GM23338 (cell line): ENCODE measurements around the gene FCHSD2. TPM values are rescaled to one million over a fixed set of nuclear protein-coding genes. Genes with fewer than 3 reads are reported as not detected.

ENCODE experiments used
- ATAC-seq: fragments of 200-7000 bp; cut with Tn5 transposase; 3 replicates; pipeline ENCODE4 v1.9.1; 2020
- DNase-seq: peaks from one replicate; pipeline ENCODE4 v3.0.0-alpha.2; 2015; ENCODE audit warnings: low spot score
- H2AFZ ChIP-seq: fragments of 200-600 bp; sonication (generic); 2 replicates; pipeline ENCODE4 v1.8.0; 2016; ENCODE audit warnings: antibody characterized with exemption, mild to moderate bottlenecking, moderate library complexity
- H3F3A ChIP-seq: fragments of 200-600 bp; sonication (generic); replicated peaks from 2 replicates; pipeline ENCODE4 v1.8.0; 2017; ENCODE audit warnings: antibody characterized with exemption, mixed run types, low read depth
- H3K27ac ChIP-seq: fragments of 200-600 bp; sonication (generic); 2 replicates; pipeline ENCODE4 v1.6.1; 2016; ENCODE audit warnings: low read depth
- H3K27me3 ChIP-seq: fragments of 200-600 bp; sonication (generic); 2 replicates; pipeline ENCODE4 v1.8.0; 2016; ENCODE audit warnings: mild to moderate bottlenecking, mixed run types, moderate library complexity; ENCODE audit not compliant: insufficient read depth
- H3K36me3 ChIP-seq: fragments of 200-600 bp; sonication (generic); 2 replicates; pipeline ENCODE4 v1.8.0; 2016; ENCODE audit warnings: mild to moderate bottlenecking; ENCODE audit not compliant: insufficient read depth
- H3K4me1 ChIP-seq: fragments of 200-600 bp; sonication (generic); 2 replicates; pipeline ENCODE4 v1.8.0; 2016; ENCODE audit warnings: mild to moderate bottlenecking, moderate library complexity; ENCODE audit not compliant: insufficient read depth
- H3K4me2 ChIP-seq: fragments of 200-600 bp; sonication (generic); 2 replicates; pipeline ENCODE4 v1.7.1; 2017; ENCODE audit warnings: mixed run types
- H3K4me3 ChIP-seq: fragments of 200-600 bp; sonication (generic); 2 replicates; pipeline ENCODE4 v1.6.1; 2016; ENCODE audit warnings: mixed run types
- H3K79me2 ChIP-seq: fragments of 200-600 bp; sonication (generic); replicated peaks from 2 replicates; pipeline ENCODE4 v1.8.0; 2017; ENCODE audit warnings: mild to moderate bottlenecking; ENCODE audit not compliant: insufficient read depth
- H3K9me2 ChIP-seq: fragments of 200-600 bp; sonication (generic); 2 replicates; pipeline ENCODE4 v1.8.0; 2017; ENCODE audit not compliant: insufficient read depth
- H4K20me1 ChIP-seq: fragments of 200-600 bp; sonication (generic); replicated peaks from 2 replicates; pipeline ENCODE4 v1.8.0; 2017; ENCODE audit warnings: mild to moderate bottlenecking; ENCODE audit not compliant: insufficient read depth
- H3K27ac Mint-ChIP-seq: 2 replicates; pipeline ENCODE4 v1.8.0; 2020; ENCODE audit warnings: inconsistent platforms, mild to moderate bottlenecking, moderate library complexity, mixed read lengths
- H3K27me3 Mint-ChIP-seq: 3 replicates; pipeline ENCODE4 v1.8.0; 2022; ENCODE audit warnings: low read depth, mild to moderate bottlenecking, moderate library complexity, mixed read lengths, inconsistent platforms; ENCODE audit not compliant: insufficient read depth, poor library complexity
- H3K36me3 Mint-ChIP-seq: 3 replicates; pipeline ENCODE4 v1.8.0; 2021; ENCODE audit warnings: low read depth, mild to moderate bottlenecking, inconsistent platforms, moderate library complexity, mixed read lengths
- H3K4me1 Mint-ChIP-seq: 3 replicates; pipeline ENCODE4 v1.8.0; 2020; ENCODE audit warnings: mild to moderate bottlenecking, inconsistent platforms, mixed read lengths
- H3K4me3 Mint-ChIP-seq: 3 replicates; pipeline ENCODE4 v1.8.0; 2021; ENCODE audit warnings: moderate library complexity, mild to moderate bottlenecking, inconsistent platforms, mixed read lengths
- H3K9me3 Mint-ChIP-seq: 3 replicates; pipeline ENCODE4 v1.8.0; 2020; ENCODE audit warnings: moderate library complexity, mild to moderate bottlenecking, inconsistent platforms, mixed read lengths
- CREB1 ChIP-seq: fragments of 250-450 bp; sonication (Bioruptor Pico); IDR thresholded peaks from 2 replicates; pipeline ENCODE4 v1.5.0; 2020; ENCODE audit warnings: low read depth, mild to moderate bottlenecking, moderate library complexity
- EZH2 ChIP-seq: fragments of 200-600 bp; sonication (generic); IDR thresholded peaks from one replicate; pipeline ENCODE4 v1.8.0; 2017; ENCODE audit warnings: antibody characterized with exemption, mild to moderate bottlenecking, low read depth; ENCODE audit not compliant: unreplicated experiment
- EZH2phosphoT487 ChIP-seq: fragments of 200-600 bp; sonication (generic); IDR thresholded peaks from one replicate; pipeline ENCODE4 v1.8.1; 2018; ENCODE audit warnings: antibody characterized with exemption; ENCODE audit not compliant: unreplicated experiment
- JUNB ChIP-seq: IDR thresholded peaks from one replicate; pipeline ENCODE4 v1.6.1; 2016; ENCODE audit warnings: antibody characterized with exemption; ENCODE audit not compliant: unreplicated experiment
- NANOG ChIP-seq: IDR thresholded peaks from 2 replicates; pipeline ENCODE4 v1.6.1; 2016; ENCODE audit warnings: antibody characterized with exemption, borderline replicate concordance
- POLR2AphosphoS5 ChIP-seq: IDR thresholded peaks from 2 replicates; pipeline ENCODE4 v1.6.1; 2016; ENCODE audit warnings: antibody characterized with exemption, low read depth
- REST ChIP-seq: IDR thresholded peaks from one replicate; pipeline ENCODE4 v1.6.1; 2018; ENCODE audit warnings: antibody characterized with exemption; ENCODE audit not compliant: unreplicated experiment
- STAT1 ChIP-seq: IDR thresholded peaks from one replicate; pipeline ENCODE4 v1.6.1; 2016; ENCODE audit warnings: antibody characterized with exemption; ENCODE audit not compliant: unreplicated experiment
- ZNF114 ChIP-seq: fragments of 250-450 bp; sonication (Bioruptor Pico); IDR thresholded peaks from 2 replicates; pipeline ENCODE4 v1.5.0; 2020; ENCODE audit warnings: mild to moderate bottlenecking, moderate library complexity
- ZNF331 ChIP-seq: fragments of 250-450 bp; sonication (Bioruptor Pico); IDR thresholded peaks from 2 replicates; pipeline ENCODE4 v1.5.0; 2020; ENCODE audit warnings: low read depth, mild to moderate bottlenecking, moderate library complexity
- polyA plus RNA-seq: library from polyadenylated mRNA; unstranded; fragments of >200 nt; fragmentation: Nextera tagmentation; extraction: Ambion mirVana; gene quantifications from 2 replicates; pipeline ENCODE4 v1.2.1, GENCODE V29; 2016
- total RNA-seq: library from RNA; depleted of rRNA; stranded (reverse); fragments of >200 nt; shearing (Covaris generic); gene quantifications from 2 replicates; pipeline ENCODE4 v1.2.3, GENCODE V29; 2014
- TF ChIP-seq, protein P1 (sequence below), 2 experiments: fragments of 200-600 bp in 1 of 2; sonication (generic) in 1 of 2; conservative IDR thresholded peaks; 2 replicates each; pipeline versions ENCODE4 v1.5.1 to v1.6.1; 2016 to 2017; ENCODE audit warnings: antibody characterized with exemption in 2 of 2, low read depth in 2 of 2, mild to moderate bottlenecking in 2 of 2, moderate library complexity in 1 of 2
- TF ChIP-seq, protein P2 (sequence below): IDR thresholded peaks from 2 replicates; pipeline ENCODE4 v1.6.1; 2016; ENCODE audit warnings: antibody characterized with exemption

FCHSD2 gene
- total and polyA plus RNA-seq, 2 experiments from 2014 or later: 3.6 to 5.2 TPM

DNA sequence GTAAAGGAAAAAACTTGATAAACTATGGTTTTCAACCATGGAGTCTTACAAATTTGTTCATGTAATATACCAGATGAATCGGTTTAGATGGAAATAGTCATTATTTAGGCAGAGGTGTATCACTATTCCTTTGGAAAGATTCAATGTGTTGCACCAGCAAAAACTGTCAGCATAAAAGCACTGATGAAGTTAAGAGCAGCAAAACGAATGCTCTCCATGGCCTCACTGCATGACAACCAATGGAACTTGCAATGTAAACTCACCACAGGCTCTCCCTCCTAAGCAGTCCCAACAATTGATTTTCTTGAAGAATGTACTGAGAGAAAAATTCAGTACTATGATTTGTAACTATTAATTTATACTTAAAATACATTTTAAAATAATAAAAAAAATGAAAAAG, 139.9 kb downstream of the FCHSD2 start (continued):
- TF ChIP-seq, protein P1, sequence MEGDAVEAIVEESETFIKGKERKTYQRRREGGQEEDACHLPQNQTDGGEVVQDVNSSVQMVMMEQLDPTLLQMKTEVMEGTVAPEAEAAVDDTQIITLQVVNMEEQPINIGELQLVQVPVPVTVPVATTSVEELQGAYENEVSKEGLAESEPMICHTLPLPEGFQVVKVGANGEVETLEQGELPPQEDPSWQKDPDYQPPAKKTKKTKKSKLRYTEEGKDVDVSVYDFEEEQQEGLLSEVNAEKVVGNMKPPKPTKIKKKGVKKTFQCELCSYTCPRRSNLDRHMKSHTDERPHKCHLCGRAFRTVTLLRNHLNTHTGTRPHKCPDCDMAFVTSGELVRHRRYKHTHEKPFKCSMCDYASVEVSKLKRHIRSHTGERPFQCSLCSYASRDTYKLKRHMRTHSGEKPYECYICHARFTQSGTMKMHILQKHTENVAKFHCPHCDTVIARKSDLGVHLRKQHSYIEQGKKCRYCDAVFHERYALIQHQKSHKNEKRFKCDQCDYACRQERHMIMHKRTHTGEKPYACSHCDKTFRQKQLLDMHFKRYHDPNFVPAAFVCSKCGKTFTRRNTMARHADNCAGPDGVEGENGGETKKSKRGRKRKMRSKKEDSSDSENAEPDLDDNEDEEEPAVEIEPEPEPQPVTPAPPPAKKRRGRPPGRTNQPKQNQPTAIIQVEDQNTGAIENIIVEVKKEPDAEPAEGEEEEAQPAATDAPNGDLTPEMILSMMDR (conservative IDR thresholded peaks at IDR 0.05; ENCODE audit: low read depth in 2 of 2): no peak
- TF ChIP-seq ZNF331: no peak

- H3K79me2 ChIP-seq: no peaks in the 10 kb centered on the region
- Mint-ChIP-seq H3K4me3 (no peak overlapping the region), H3K36me3 (no peaks in the 10 kb centered on the region), H3K27ac (no peak overlapping the region), H3K4me1 (0 out of 3 replicates have a peak, but pooled peaks cover 2% of the 10 kb centered on the region), H3K9me3 (no peaks in the 10 kb centered on the region), H3K27me3 (no peaks in the 10 kb centered on the region)
- H2AFZ ChIP-seq: no peak overlapping the region
- H3K27ac ChIP-seq: no peak overlapping the region
- H4K20me1 ChIP-seq: 0 out of 2 replicates have a peak, but pooled peaks cover 4% of the 10 kb centered on the region
- H3K4me3 ChIP-seq: no peak overlapping the region
- no peak for ATAC-seq
- no peaks in the 10 kb centered on the region for H3K9me2 ChIP-seq
- DNase-seq: no peak
- no peaks in the 10 kb centered on the region for H3K36me3 ChIP-seq
- no peaks in the 10 kb centered on the region for H3K27me3 ChIP-seq
- no peaks in the 10 kb centered on the region for H3K4me1 ChIP-seq
- no peak overlapping the region for H3K4me2 ChIP-seq
- H3F3A ChIP-seq: no peaks in the 10 kb centered on the region
- TF ChIP-seq ZNF331 (no peak), JUNB (no peak), EZH2phosphoT487 (no peak), NANOG (no peak), STAT1 (no peak), REST (no peak), ZNF114 (CRISPR knock-in tag) (no peak)
Measured at GRCh38 chr11:73001615-73002014, 140.5 kb downstream of the FCHSD2 start.

GRCh38 chr11:72998676-72999075, 143.4 kb downstream of the FCHSD2 start:
- DNase-seq: no peak
- Mint-ChIP-seq H3K36me3 (no peaks in the 10 kb centered on the region), H3K9me3 (no peaks in the 10 kb centered on the region), H3K27ac (no peak overlapping the region), H3K4me1 (0 out of 3 replicates have a peak, but pooled peaks cover 2% of the 10 kb centered on the region), H3K27me3 (no peaks in the 10 kb centered on the region), H3K4me3 (no peak overlapping the region)
- no peak for TF ChIP-seq ZNF114 (CRISPR knock-in tag)
- TF ChIP-seq NANOG: no peak
- TF ChIP-seq, protein P2, sequence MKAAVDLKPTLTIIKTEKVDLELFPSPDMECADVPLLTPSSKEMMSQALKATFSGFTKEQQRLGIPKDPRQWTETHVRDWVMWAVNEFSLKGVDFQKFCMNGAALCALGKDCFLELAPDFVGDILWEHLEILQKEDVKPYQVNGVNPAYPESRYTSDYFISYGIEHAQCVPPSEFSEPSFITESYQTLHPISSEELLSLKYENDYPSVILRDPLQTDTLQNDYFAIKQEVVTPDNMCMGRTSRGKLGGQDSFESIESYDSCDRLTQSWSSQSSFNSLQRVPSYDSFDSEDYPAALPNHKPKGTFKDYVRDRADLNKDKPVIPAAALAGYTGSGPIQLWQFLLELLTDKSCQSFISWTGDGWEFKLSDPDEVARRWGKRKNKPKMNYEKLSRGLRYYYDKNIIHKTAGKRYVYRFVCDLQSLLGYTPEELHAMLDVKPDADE: no peak
- TF ChIP-seq POLR2AphosphoS5: no peak
- TF ChIP-seq CREB1 (CRISPR knock-in tag): no peak
- TF ChIP-seq EZH2: no peak
- TF ChIP-seq EZH2phosphoT487: no peak
- Histone ChIP-seq H4K20me1 (0 out of 2 replicates have a peak, but pooled peaks cover 4% of the 10 kb centered on the region), H3K27me3 (no peaks in the 10 kb centered on the region), H3K4me2 (no peak overlapping the region), H3K4me3 (no peak overlapping the region), H2AFZ (no peak overlapping the region), H3F3A (no peaks in the 10 kb centered on the region), H3K27ac (no peak overlapping the region), H3K79me2 (no peaks in the 10 kb centered on the region), H3K9me2 (no peaks in the 10 kb centered on the region), H3K36me3 (no peaks in the 10 kb centered on the region), H3K4me1 (no peaks in the 10 kb centered on the region)
- ATAC-seq: no peak
